Upper lobe of right lung (tissue), 1 donor: Measurements from ENCODE around the gene FEZ2. TPM values are rescaled to one million over a fixed set of nuclear protein-coding genes. Genes with fewer than 3 reads are reported as not detected.

Experiments used
- ATAC-seq: fragments of 200-7000 bp; cut with Tn5 transposase; one replicate; pipeline ENCODE4 v1.9.1; 2020; ENCODE audit warnings: mild to moderate bottlenecking, moderate library complexity
- DNase-seq: peaks from one replicate; pipeline ENCODE4 v3.0.0-alpha.2; 2020
- H3K27ac ChIP-seq: fragments of 200-600 bp; one replicate; pipeline ENCODE4 v1.8.0; 2022
- H3K27me3 ChIP-seq: fragments of 200-600 bp; one replicate; pipeline ENCODE4 v1.8.0; 2022; ENCODE audit warnings: mild to moderate bottlenecking
- H3K36me3 ChIP-seq: fragments of 200-600 bp; one replicate; pipeline ENCODE4 v1.8.0; 2022
- H3K4me1 ChIP-seq: fragments of 200-600 bp; one replicate; pipeline ENCODE4 v1.8.0; 2022
- H3K4me3 ChIP-seq: fragments of 200-600 bp; one replicate; pipeline ENCODE4 v1.8.0; 2022; ENCODE audit warnings: mild to moderate bottlenecking
- H3K9me3 ChIP-seq: fragments of 200-600 bp; one replicate; pipeline ENCODE4 v1.8.0; 2022
- CTCF ChIP-seq: fragments of 200-600 bp; IDR thresholded peaks from one replicate; pipeline ENCODE4 v1.8.0; 2022; ENCODE audit warnings: antibody characterized with exemption
- intact Hi-C: fragments of 100-400 bp; cut with DNase I; formaldehyde crosslinking; loops from one replicate; pipeline ENCODE4 v1.11.0; 2022
- total RNA-seq: library from RNA; stranded (reverse); fragmentation: NEBNext Ultra II Directional; extraction: Animal tissue kit (Norgen Biotek cat#: 25700); gene quantifications from one replicate; pipeline ENCODE4 v1.2.1, GENCODE V29; 2021
- donor health status: DM: no; HTN: yes; CAD: no; lungs with severe emphysema.

Gene FEZ2
- total RNA-seq, 1 donor from 2014 or later = 47.1 TPM

GRCh38 chr2:36545871-36546416, 52.0 kb downstream of the FEZ2 start:
- no peak for ATAC-seq
- intact Hi-C loops = no loop called here
- H3K36me3 ChIP-seq = peaks cover 98% of the 10 kb centered on the region
- no peak overlapping the region for H3K27ac ChIP-seq
- no peaks in the 10 kb centered on the region for H3K9me3 ChIP-seq
- DNase-seq = no peak
- H3K4me1 ChIP-seq = no peaks in the 10 kb centered on the region
- no peak overlapping the region for H3K4me3 ChIP-seq
- no peak for TF ChIP-seq CTCF
- no peaks in the 10 kb centered on the region for H3K27me3 ChIP-seq

GRCh38 chr2:36544638-36545338, 53.2 kb downstream of the FEZ2 start:
- peaks cover 88% of the 10 kb centered on the region for H3K36me3 ChIP-seq
- intact Hi-C loops = no loop called here
- H3K4me3 ChIP-seq = no peak overlapping the region
- no peak for ATAC-seq
- H3K9me3 ChIP-seq = no peaks in the 10 kb centered on the region
- no peaks in the 10 kb centered on the region for H3K4me1 ChIP-seq
- no peak for DNase-seq
- peak; percentile 19 for TF ChIP-seq CTCF
- H3K27me3 ChIP-seq = no peaks in the 10 kb centered on the region
- no peak overlapping the region for H3K27ac ChIP-seq

DNA sequence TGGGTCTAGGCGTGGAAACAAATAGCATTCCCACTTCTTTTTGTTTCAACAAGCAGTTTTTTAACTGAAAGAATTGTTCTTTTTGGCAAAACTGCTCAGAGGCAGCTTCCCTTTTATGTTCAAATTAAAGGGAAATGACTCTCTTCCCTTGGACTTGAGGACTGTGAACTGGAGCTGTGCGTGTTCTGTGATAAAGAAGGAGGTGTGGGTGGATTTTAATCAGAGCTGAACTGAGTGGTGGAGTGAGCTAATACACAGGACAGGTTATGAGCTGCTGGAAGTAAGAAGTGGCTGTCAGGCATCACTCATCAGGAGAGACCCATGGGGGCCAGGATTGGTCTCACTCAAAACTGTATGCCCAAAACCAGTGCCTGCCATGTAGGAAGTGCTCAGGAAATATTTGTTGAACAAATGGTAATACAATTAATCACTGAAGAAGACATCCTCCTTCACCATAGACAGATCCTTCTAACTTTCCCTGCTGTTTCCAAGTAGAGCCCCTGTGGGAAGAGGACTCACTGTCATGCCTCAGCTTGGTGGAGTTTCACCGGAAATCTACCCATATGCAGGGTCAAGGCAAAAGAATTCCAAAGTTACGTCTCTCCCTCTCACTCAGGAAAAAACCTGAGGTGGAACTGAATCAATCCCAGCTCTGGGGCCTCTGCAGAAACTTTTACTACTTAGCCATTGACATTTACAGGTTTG, 55.9 kb downstream of the FEZ2 start:
- Histone ChIP-seq H3K27ac (no peak overlapping the region), H3K36me3 (peaks cover 89% of the 10 kb centered on the region), H3K27me3 (no peaks in the 10 kb centered on the region), H3K4me1 (no peaks in the 10 kb centered on the region), H3K4me3 (no peak overlapping the region), H3K9me3 (no peaks in the 10 kb centered on the region)
- ATAC-seq = no peak
- DNase-seq = no peak
- intact Hi-C loops = no loop called here
- TF ChIP-seq CTCF = no peak

- Histone ChIP-seq H3K36me3 (peaks cover 87% of the 10 kb centered on the region), H3K27me3 (no peaks in the 10 kb centered on the region), H3K4me1 (no peaks in the 10 kb centered on the region), H3K4me3 (no peak overlapping the region), H3K27ac (no peak overlapping the region), H3K9me3 (no peaks in the 10 kb centered on the region)
- ATAC-seq (no peak), DNase-seq (no peak)
- no peak for TF ChIP-seq CTCF
- intact Hi-C loops = no loop called here
Measured at GRCh38 chr2:36540986-36541754, 56.8 kb downstream of the FEZ2 start.

DNA sequence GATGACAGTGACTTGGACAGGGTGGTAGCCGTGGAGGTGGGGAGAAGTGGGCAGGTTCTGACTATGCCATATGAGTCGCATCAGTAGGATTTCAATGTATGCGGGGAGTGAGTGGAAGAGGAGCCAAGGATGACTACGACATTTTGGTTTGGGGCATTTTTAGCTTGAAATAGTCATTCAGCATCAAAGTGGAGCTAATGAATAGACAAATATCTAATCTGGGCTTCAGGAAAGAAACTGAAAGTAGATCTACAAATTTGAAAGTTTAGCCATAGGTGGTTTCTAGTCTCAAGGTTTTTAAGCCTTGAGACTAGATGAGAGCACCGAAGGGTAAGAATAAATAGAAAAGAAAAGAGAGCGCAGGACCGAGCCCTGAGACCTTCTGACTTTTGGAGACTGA, 58.3 kb downstream of the FEZ2 start:
- Histone ChIP-seq H3K4me3 (no peak overlapping the region), H3K4me1 (no peaks in the 10 kb centered on the region), H3K27me3 (no peaks in the 10 kb centered on the region), H3K27ac (no peak overlapping the region), H3K9me3 (no peaks in the 10 kb centered on the region), H3K36me3 (peaks cover 72% of the 10 kb centered on the region)
- DNase-seq (no peak), ATAC-seq (no peak)
- no peak for TF ChIP-seq CTCF
- intact Hi-C loops = loop anchor here (10.0 kb wide), 1 partner anchor 125 kb away; no protein-coding TSS in a partner anchor
